GM19468 (cell line): ENCODE results near the gene CFAP58.

Experiments
- ATAC-seq: cut with Tn5 transposase; IDR thresholded peaks from one replicate; pipeline ENCODE4 v1.9.1; 2021; ENCODE audit warnings: mild to moderate bottlenecking, moderate library complexity, moderate number of reproducible peaks; ENCODE audit not compliant: unreplicated experiment; ENCODE audit errors: extremely low read depth

The CFAP58 gene

DNA sequence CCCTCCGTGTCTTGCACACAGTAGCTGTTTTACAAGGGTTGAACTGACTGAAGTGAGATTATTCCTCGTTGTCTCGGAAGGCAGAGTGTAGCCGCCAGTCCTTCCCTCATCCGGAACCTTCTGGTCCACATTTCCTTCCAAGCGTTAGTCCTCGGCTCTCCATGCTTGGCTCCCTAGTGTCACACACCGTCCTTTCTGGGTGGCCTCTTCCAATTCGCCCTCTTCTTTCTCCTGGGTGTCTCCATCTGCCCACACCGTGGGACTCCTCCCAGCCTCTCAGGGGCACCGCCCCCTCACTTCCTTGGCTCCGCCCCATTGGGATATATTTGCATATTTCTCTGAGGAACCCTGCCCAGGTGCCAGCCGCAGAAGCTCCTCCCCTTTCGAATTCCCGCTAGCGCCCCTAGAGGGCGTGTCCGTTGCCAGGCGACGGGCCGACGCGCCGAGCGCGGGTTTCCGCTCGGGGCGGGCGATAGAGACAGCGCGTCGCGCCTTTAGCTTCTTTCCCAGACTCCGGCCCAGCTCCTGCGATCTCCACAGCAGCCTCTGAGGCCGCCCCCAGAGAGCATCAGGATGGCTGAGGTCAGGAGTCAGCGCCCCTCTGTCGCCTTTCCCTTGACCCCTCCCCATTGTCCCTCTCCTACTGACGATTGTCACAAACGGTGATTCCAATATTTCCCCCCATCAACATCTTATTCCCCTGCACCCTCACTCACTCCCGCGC, at the start of gene CFAP58:
Gene CFAP58, plus strand, starts transcription at position 509 of the 724 bp plus-strand sequence. Its CDS starts 65 bp downstream, at position 574.
- peak; percentile 52 for ATAC-seq

DNA sequence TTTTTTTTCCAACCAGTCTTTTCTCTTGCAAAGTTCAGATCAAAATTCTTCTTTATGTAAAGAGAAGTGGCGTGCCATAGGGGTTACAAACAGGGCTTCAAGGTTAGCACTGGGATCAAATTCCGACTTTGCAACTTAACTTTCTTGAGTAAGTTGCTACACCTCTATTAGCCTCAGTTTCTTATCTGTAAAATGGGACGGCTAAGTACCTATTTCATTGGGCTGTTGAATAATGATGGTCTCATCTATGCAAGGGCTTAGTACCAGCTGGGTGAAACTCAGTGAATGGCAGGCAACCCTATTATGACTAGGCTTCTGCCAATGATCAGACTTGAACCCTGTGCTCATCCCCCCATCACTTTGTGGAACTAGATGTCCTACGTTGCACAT, 49.3 kb upstream of the CFAP58 start:
- ATAC-seq, result no peak

GRCh38 chr10:104304927-104305326, 48.7 kb upstream of the CFAP58 start:
- no peak for ATAC-seq

GRCh38 chr10:104306897-104307296, 46.7 kb upstream of the CFAP58 start:
- ATAC-seq, result no peak

DNA sequence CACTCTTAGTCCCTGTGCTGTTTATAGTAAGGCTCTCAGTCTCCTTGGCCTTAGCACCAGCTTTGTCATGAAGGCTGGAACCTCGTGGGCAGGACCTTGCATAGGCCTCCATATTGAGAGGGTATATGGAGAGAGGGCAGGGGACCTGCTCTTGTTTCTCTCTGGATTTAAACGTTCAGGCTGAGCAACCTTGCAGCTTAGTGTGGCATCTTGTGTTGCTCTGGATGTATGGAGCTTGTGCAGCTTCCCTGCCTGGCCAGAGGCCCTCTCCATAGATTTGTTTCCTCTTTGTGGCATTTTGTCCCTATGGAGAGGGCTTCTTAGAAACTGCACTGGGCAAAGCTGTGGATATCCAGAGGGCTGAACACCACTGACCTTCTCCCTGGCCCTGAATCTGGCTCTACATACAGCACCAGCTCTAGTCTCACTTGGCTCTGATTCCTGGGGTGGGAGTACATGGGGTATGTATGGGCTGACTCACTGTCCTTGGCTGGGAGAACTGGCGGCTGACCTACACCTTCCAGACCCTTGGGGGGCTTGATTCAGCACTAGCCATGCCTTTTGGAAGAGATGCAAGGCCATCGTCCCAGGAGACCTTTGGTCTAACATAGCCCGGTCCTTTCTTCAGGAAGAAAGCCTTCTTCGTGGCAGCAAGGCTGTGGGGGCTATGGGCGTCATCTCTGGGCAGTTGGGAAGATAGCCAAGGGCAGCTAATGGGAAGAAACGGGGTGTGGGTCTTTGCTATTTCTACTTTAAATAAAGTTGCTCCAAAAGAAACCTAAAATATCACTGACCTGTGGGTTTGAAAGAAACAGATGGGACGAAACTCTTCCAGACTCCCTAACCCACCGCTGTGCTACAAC, 45.8 kb upstream of the CFAP58 start:
- ATAC-seq, result no peak

GRCh38 chr10:104308439-104308903, 45.2 kb upstream of the CFAP58 start:
- ATAC-seq, result peak; percentile 81

DNA sequence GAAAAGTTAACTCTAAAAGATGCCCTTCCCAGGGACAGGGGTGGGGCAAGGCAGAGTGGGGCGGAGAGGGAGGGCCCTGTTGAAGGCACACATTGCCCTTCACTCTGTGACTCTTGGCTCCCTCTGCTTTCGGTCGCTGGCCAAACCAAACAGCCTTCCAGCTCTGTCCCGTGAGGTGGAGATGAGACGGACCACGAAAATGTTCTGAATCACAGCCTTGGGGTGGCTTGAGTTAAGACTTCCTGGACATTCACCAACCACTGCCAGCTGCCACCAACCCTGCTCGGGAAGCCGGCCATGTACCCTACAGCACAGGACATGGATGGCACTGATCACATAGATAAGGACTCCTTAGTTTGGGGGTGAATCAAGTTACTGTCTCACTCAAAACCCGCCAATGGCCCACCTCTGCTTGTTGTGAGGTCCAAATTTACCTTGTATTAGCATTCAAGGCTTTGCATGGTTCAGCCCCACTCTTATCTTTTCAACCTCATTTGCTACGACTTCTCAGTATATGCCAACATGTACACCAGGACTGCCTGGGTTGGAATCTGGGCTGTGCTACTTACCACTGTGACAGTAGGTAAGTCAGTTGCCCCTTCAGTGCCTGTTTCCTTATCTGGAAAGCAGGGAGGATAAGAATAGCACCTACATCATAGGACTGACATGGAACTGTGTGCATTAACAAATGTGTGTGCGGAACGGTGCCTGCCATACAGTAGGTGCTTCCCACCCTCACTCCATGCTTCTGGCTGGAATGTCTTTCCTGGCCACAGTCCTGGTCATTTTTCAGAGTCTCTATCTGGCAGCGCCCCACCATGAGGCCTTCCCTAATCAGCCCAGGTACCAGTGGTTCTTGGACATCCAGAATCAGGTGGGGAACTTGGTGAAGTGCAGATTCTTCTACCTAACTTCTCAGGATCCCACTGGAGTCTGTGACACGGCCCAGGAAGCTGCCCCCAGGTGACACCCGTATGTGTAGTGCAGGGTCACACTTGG, 43.4 kb upstream of the CFAP58 start:
- no peak for ATAC-seq

DNA sequence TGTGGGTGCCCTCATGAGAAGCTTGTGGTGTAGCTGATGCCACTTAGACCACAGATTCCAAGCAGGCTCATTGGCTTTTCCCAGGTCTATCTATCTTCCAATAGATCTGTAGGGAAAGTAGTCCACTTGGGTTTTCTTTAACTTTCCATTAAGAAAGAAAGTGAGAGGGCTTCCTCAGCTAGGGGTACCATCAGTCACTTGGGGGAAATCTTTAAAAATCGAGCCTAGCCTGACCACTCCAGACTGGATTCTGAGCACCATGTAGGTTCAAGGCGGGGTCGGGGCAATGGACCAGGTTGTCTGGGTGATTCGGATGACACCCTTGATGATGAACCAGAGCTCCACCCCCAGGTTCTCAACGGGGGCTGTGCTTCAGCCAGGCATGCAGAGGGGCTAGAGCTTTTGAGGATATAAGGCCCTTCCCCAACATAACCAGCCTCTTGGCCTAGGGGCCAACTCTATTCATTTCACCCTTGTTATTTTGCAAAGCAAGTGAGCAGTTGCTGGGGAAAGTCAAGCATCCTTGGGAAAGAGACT, 42.4 kb upstream of the CFAP58 start:
- ATAC-seq, result no peak

- ATAC-seq, result no peak
Observed at GRCh38 chr10:104314591-104315485, 38.8 kb upstream of the CFAP58 start.

- no peak for ATAC-seq
Observed at GRCh38 chr10:104315486-104315921, 38.1 kb upstream of the CFAP58 start.

GRCh38 chr10:104316321-104317099, 37.1 kb upstream of the CFAP58 start:
- no peak for ATAC-seq

GRCh38 chr10:104317269-104317710, 36.3 kb upstream of the CFAP58 start:
- ATAC-seq, result no peak

GRCh38 chr10:104317726-104318299, 35.8 kb upstream of the CFAP58 start:
- no peak for ATAC-seq

- no peak for ATAC-seq
Observed at GRCh38 chr10:104318326-104318725, 35.3 kb upstream of the CFAP58 start.

DNA sequence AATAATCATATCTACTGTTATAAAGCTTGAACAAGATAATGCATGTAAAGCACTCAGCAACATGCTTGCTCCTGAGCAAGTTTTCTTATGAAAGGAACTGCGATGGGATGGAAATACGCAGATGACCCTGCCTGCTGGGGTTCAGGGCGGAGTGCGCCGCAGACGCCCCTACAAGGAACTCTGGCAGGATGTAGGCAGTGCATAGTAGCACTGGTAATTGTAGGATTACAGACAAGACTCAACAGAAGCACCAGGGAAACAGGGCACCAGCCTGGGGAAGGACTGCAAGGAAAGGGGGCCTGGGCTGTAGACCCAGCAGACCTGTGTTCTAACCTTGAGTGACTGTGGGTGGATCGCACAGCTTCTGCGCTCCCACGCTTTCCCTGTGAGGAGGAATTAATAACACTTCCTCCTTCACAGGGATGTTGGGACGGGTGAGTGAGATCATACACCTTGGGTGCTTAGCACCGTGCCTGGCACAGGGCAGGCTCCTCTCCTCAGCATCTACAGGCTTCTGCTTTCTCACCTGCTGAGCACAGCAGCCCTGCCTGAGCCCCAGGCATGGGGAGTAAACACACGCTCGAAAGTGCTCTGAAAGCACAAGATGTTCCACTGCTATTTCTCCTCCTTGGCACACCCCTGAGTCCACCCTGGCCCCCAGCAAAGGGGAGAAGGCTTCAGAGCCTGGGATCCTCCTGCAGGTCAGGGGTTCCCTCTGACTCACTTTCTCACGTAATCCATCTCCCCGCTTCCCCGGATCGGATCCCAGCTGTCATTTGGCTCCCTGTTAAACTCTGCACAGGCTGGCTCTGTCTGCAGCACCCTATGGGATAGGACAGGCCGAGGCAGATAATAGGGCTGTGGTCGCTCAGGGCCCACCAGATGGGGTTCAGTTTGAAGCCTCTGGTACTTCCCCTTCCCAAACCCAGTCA, 34.6 kb upstream of the CFAP58 start:
- ATAC-seq, result no peak

DNA sequence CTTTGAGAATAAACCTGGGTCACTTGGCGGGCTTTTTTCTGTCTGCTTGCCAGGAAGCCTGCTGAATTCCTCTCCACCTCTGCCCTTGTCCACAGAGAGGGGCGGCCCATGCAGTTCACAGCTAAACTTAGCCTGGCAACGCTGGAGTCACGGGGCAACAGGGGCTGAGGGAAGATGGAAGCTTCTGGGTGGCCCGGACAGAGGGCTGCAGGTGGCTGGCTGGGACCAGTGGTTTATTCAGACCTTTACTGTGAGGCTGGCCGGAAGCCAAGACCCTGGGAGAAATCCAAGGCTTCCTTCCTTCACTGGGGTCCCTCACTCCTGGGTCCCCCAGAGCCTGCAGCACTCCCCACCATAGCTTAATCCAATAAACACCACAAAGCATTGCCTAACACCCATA, 32.4 kb upstream of the CFAP58 start:
- ATAC-seq, result no peak
